CD4-positive, alpha-beta T cell treated with Interferon alpha-2 for 1 hour (primary cell): Measurements from ENCODE around the gene RECQL.

Experiments used
- DNase-seq, 2 donors: peaks; one replicate each; pipeline ENCODE4 v3.0.0-alpha.2; 2020 to 2022

The RECQL gene

GRCh38 chr12:21501258-21502163, at the start of gene RECQL, which contains the start of gene GOLT1B:
TSS of gene RECQL (minus strand) at chr12:21501635. CDS start at chr12:21499570, 2,065 bp downstream.
TSS of gene GOLT1B (plus strand) at chr12:21501789. CDS start at chr12:21501924, 135 bp downstream.
- DNase-seq: peak; percentile 92 to 96

GRCh38 chr12:21547437-21547836, 46.0 kb upstream of the RECQL start:
- no peak for DNase-seq

- no peak for DNase-seq
Observed at GRCh38 chr12:21546716-21547115, 45.3 kb upstream of the RECQL start.

GRCh38 chr12:21545557-21545956, 44.1 kb upstream of the RECQL start:
- DNase-seq: no peak

- DNase-seq: no peak
Observed at GRCh38 chr12:21543151-21543550, 41.7 kb upstream of the RECQL start.

- DNase-seq: no peak
Observed at GRCh38 chr12:21542403-21542802, 41.0 kb upstream of the RECQL start.

- no peak for DNase-seq
Observed at GRCh38 chr12:21541773-21542172, 40.3 kb upstream of the RECQL start.

GRCh38 chr12:21539797-21540196, 38.4 kb upstream of the RECQL start:
- no peak for DNase-seq

- no peak for DNase-seq
Observed at GRCh38 chr12:21538061-21538653, 36.7 kb upstream of the RECQL start.

GRCh38 chr12:21529456-21529855, 28.0 kb upstream of the RECQL start:
- no peak for DNase-seq

GRCh38 chr12:21528953-21529352, 27.5 kb upstream of the RECQL start:
- no peak for DNase-seq

GRCh38 chr12:21527451-21528180, 26.2 kb upstream of the RECQL start:
- DNase-seq: peak; percentile 30 to 58

- no peak for DNase-seq
Observed at GRCh38 chr12:21526721-21527345, 25.4 kb upstream of the RECQL start.

- no peak for DNase-seq
Observed at GRCh38 chr12:21526053-21526452, 24.6 kb upstream of the RECQL start, which contains the start of gene SPX. TSS of gene SPX (plus strand) at chr12:21526296. CDS start at chr12:21526473, 177 bp downstream.

- no peak for DNase-seq
Observed at GRCh38 chr12:21523148-21523547, 21.7 kb upstream of the RECQL start.

GRCh38 chr12:21521541-21521940, 20.1 kb upstream of the RECQL start:
- DNase-seq: no peak

- no peak for DNase-seq
Observed at GRCh38 chr12:21518451-21518850, 17.0 kb upstream of the RECQL start.

- no peak for DNase-seq
Observed at GRCh38 chr12:21516281-21516680, 14.8 kb upstream of the RECQL start.

- peak in 1 of 2 donors; percentile 65 for DNase-seq
Observed at GRCh38 chr12:21509768-21510167, 8.3 kb upstream of the RECQL start.

GRCh38 chr12:21507849-21508248, 6.4 kb upstream of the RECQL start:
- DNase-seq: no peak

GRCh38 chr12:21505888-21506287, 4.5 kb upstream of the RECQL start:
- DNase-seq: no peak

GRCh38 chr12:21502872-21503271, 1.4 kb upstream of the RECQL start:
- DNase-seq: no peak

GRCh38 chr12:21502164-21502496, 695 bp upstream of the RECQL start:
- peak; percentile 1 to 41 for DNase-seq
